ENCODE results near the gene MATCAP1.
A peak's percentile ranks its signal among the peaks of the same experiment; 100 is the strongest.

MATCAP1 gene

DNA sequence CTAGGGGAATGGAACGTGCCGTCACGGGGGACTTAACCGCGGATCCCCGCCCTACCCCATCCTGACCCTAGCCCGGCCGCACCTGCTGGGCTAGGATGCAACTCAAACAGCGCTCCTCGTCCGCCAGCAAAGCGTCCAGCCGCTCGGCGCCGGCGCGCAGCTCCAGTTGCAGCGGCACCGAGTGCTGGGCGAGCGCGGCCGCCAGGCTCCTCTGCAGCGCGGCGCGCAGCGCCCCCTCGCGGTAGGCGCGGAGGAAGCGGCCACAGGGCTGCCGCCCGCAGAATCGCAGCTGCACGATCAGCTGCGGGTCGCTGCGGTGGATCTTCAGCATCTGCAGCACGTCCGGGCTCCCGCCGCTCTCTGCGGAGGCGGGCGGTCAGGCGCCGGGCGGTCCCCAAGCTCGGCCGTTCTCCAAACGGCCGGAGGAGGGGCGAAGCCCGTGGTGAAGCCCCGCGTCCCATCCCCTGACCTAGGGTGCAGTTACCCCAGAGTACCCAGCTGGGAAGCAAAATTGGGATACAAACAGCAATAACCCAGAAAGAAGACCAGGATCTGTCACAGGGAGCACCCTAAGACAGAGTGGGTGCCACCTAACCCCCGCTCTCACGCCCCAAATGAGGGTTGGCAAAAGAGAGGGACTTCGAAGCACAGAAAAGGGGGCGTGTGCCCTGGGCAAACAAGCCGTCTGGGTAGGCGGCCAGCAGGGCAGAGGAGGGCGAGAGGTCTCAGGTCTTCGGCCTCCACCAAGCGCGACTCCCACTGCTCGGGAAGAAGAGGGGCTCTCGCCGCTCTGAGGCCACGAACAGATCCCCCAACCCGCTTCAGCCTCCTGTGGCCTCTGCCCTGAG lies 28.2 kb downstream of the MATCAP1 start:
- DNase-seq = peak; percentile 38

DNA sequence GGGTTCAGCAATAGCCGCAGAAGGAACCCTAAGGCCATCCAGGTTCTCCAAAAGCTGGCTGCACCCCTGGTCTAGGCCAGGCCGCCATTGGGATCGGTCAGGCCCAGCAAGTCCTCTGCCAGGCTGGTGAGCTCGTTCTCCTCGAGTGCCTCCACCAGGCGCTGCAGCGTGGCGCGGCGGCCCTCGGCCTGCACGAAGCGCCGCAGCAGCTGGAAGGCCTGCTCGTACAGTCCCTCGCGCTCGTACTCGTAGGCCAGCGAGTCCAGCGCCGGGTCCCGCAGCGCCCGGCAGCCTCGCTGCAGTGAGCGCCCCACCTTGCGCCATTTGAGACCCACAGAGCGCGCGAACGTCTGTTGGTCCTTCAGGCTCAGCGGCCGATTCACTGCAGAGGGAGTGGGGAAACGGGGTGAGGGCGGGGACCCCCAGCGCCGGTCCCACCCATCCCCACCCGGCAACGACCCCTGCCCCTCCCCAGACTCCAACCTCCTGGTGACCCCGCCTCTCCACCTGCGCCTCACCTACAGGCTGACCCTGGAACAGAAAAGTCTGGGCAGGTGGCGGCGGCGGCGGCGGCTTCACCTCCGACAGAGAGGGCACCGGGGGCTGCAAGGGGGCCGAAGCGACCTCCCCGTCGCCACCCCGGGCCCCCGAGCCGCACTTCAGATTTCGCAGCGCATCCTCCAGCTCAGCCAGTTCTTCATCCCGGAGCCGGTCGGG lies 29.0 kb downstream of the MATCAP1 start:
- no peak for DNase-seq

DNA sequence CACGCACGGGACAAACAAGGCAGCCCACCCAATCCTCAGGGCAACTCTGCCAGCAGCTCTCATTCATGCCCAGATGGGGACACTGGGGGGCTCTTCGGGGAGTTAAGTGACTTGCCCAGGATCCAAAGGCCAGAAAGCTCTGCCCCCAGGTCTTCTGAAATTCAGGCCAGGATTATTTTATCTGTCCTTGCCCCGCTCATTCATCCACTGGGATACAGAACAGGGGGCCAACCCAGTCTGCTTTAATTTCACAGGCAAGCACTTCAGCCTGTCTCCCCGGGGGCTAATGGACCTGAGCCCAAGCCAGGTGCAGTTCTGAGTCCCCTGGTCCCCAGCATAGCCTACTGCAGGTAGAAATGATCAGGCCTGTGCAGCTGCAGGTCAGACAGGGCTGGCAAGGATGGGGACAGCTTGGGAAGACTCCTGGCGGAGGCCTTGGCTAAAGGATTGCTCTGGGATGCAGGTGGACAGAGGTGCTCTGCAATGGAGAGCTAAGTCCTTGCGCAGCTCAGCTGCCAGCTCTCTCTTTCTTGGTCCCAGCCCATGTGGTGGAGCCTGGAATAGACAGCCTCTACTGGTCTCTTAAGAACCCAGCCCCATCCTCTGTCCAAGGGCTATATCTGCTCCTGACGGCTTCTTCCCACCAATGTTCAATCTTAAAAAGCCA lies 32.2 kb downstream of the MATCAP1 start:
- no peak for DNase-seq

DNA sequence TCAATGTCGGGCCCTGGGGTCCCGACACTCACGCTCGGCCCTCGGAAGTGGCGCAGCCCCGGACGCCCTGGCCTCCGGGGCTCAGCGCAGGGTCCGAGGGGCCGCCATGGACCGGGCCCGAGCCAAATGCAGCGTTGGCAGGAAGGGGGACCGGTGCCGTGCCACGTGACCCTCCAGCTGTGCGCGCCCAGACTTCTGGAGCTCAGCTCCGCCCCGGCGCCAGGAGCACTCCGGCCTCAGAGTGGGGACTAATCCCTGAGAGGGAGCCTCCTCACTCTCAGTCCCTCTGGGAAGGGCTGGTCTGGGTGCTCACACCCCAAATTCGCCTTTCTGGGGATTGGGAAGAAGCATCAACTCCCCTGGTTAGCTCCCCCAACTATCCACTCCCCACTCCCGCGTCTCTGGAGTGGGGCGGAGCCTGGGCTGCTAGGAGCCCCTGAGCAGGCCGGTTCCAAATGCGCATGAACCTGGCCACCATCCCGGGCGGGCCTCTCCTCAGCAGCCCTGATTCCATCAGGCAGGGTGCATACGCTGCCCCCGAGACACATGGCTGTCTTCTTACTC lies 32.8 kb downstream of the MATCAP1 start, which contains the start of gene B3GNT9:
TSS of gene B3GNT9 (minus strand) at position 166 of the 564 bp plus-strand sequence. CDS start 513 bp downstream, outside the sequence.
- peak; percentile 73 for DNase-seq

DNA sequence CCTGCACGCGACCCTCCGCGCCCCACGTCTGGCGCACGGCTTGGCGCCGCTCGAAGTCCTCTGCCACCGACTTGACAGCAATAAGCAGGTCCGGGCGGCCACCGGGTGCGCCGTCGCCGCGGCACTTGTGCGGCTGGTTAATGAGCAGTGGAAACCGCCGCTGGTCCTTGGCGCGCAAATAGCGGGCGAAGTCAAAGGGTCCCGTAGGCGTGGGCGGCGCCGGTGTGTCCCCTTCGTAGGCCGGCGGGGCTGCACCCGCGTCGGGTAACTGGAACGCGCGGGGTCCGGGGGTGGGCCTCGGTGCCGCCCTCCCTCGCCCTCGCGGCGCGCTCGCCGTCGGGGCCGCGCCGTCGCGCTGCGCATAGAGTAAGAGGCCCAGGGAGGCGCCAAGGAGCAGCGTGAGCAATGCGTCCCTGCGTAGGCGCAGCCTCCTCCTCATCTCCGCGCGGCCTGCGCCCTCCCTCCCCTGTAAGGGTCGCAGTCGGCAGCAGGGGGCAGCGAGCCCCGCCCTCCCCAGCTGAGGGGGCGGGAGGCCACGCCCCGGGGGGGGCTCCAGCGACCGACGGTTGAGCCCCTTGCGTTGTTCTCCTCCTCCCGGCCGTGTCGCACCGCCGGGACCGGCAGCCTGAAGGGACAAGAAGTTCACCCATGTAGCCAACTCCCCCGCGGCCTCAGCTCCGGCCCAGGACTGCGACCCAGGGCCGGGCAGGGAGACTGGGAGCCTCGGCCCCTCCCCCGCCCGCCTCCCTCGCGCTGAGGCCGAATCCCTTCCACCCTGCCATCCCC lies 33.5 kb downstream of the MATCAP1 start:
- DNase-seq = peak; percentile 46

DNA sequence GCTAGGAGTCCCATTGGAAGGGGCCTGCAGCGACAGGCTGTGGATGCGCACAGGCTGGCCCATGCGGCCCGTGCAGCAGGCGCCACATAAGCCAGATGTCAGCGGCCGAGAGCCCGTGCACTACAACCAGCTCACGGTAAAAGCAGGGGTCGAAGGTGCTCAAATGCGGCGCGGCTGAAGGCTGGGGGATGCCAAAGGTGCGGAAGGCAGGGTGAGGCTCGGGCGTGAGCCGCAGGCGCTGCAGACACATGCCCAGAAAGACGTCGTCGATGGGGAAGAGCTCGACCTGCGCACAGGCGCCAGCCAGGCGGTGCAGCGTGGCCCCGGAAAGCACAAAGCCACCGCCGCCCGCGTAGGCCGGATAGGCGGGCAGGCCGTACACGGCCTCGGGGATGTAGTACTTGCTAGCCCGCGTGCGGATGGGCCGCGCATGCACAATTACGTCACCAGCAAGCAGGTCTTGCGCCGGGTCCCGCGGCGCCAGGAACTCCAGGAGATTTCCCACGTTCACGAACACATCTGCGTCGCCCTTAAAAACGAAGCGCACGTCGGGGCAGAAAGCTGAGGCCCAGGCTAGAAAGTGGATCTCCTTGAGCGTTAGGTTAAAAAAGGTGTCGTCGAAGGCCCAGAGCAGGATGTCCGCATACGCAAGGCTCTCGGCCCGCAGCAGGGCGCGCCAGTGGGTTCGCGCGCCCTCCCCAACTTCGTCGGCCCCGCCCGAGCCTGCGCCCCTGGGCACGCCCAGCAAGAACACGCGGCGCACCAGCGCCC lies 34.3 kb downstream of the MATCAP1 start:
- no peak for DNase-seq

DNA sequence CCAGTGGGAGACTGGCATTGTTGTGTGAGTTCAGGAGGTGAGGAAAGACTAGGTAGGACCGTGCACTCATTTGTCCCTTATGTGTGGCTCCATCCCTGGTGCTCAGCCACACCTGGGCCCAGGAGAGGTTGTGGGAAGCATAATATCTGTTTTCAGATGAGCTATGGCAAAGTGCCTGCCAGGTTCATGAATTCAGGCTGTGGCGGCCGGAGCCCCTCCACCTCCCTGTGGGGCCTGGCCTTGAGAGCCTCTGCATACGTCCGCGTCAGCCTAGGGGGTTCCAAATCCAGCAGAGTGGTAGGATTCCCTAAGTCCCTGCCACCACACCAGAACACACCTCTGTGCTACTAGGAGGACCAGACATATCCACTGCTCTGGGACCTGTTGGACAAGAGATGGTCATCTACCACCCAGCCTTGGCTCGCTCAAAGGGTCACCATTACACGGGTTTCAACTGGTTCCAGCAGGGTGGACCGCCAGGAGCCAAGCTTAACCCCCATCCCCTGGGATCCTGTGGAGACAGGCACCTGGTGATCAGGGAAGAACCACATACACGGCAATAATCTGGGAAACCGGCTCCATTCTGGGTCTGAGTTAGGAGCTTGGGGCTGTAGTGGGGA lies 35.0 kb downstream of the MATCAP1 start:
- no peak for DNase-seq

DNA sequence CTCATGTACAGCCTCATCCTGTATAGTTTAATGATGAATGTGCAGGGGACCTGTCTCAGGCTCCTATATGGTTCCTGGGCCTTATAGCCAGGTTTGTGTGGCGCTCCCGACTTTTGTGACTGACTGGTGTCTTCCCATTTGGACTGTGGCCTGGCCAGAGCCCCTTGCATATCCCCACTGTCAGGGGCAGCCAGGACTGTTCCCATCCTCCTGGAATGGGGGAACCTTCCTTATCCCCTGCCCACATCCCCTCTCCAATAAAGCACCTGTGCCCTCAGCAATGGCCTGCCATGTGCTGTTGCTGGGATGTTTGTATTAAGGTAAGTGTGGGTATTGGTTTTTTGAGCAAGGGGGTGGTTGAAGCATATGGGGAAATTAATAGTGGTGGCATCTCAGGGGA lies 35.5 kb downstream of the MATCAP1 start:
- DNase-seq = no peak

DNA sequence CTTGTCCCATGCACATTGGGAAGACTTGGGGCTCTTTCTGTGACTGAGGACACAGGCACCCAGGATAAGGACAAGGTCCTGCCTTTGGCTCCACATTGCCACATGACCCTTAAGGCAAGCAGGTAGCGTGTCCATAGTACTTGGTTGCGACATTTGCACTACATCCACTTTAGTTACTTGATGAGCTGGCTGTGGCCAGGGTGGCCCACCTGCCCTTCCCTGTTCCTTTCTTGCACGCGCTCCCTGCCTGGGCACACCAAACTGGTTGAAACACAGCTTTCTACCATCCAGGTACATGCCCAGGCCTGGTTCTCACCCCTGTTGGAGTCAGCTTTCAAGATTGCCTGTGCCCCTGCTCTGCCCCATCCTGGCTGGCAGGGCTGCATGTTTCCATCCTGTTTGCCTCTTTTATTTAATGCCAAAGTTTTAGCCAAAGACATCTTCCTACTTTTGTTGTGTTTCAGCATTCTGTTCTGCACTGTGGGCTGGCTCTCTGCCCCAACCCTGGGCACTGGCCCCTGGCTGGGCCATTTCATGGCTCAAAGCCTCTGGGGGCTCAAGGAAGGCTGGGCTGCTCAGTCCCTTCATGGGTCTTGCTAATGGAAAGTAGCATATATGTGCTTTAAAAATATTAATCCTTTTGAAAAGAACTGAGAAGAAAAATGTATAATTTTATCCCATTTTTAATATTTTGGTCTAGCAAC lies 36.2 kb downstream of the MATCAP1 start:
- no peak for DNase-seq

DNA sequence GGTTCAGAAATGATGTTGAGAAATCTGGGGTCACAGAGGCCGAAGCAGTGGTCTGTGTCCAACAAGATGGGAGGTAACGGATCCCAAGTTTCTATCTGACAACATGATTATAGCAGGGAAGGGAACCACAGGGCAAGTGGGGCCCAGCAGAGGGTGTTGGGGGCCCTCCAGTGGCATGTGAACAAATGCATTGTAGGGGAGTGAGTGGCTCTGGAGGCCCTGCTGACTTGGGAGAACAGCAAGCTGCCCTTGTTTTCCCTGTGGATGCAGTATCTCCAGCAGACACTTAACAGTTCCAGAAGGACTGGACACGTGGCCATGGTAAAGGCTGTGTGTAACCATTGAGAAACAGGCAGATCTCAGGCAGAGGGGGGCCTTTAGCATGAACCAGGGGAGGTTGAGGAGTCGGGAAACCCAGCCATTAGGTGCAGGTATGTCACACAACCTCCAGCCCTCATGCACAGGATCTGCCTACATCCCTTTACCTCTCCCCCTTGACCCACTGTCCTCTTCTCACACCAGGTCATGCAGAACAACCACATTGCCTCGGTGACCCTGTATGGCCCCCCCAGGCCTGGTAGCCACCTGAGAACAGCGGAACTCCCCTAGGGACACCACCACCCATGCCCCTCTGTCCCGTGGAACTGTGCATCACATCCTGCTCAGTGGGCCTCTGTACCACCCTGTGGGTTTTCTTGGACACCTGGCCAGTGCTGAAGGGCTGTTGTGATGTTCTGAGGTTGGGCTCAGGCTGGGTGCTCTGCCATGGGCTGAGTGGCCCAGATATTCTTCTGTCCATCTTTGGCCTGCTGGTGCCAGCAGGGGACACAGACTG lies 37.0 kb downstream of the MATCAP1 start:
- DNase-seq = no peak

DNA sequence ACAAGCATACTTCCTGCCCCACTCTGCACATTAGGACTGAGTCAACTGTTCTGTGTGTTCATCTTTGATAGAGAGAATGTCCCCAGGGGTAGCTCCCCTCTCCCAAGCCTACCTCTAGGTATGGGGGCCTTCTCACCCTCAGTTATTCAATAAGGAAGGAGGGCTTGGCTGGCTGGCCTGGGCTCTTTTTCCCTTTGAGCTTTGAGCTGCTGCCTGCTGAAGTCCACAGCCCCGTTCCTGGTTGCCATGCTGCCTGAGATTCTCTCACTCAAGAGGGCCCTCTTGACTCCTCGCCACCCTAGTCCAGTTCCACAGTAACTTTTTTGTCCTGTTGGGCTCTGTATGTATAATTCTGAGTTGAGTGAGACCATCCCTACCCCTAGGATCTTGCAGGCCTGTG lies 38.0 kb downstream of the MATCAP1 start:
- DNase-seq = no peak

DNA sequence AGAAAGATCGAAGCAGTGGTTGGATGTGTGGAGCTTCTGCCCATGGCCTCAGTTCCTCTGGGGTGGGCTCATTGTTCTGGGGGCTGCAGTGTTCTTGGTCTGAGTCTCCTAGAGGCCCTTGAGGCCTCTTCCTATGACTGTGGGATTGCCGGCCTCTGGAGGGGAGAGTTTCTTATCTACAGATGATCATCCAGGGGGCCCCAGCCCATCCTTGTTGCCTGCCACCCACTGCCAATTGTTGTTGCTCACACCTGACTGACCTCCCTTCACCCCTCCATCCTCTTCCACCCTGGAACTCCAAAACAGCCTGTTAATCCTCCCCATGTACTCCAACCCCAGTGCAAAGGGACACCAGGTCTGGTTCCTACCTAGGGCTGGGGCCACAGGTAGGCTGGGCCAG lies 38.8 kb downstream of the MATCAP1 start:
- DNase-seq = no peak

DNA sequence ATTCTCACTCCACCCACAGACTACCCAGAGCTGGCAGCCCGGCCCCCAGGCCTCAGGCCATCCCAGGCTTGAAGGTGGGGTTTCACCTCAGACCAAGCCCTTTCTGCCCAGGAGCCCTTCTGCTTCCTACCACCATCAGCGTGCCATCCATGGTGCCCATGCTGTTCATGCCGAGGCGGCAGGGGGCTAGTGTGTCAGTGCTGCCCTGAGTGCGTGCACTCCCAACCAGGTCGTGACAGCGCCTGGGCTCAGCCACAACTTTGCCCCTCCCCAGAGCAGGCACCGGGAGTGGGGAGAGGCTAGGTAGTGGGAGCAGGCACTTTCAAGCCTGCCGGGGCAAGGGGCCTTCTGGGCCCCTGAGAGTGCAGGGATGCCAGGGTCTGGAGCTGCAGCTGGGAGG lies 41.4 kb downstream of the MATCAP1 start:
- DNase-seq = no peak

DNA sequence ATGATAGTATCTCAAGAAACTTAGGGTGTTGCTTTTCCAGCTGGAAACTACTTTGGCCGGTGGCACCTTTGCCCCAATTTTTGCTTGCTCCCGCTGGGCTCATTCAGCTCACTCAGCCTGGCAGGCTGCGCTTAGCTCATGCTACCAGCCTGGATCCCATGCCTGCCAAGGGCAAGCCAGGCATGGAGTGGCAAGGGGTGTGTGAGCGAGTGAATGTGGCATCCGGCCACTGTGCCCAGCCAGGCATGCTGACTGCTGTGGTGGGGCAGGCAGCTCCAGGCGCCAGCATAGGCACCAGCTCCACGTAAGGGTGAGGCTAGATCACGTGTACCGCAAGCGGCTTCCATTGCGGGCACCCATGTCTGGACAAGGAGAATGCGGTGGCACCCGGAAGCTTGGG lies 42.4 kb downstream of the MATCAP1 start:
- no peak for DNase-seq

DNA sequence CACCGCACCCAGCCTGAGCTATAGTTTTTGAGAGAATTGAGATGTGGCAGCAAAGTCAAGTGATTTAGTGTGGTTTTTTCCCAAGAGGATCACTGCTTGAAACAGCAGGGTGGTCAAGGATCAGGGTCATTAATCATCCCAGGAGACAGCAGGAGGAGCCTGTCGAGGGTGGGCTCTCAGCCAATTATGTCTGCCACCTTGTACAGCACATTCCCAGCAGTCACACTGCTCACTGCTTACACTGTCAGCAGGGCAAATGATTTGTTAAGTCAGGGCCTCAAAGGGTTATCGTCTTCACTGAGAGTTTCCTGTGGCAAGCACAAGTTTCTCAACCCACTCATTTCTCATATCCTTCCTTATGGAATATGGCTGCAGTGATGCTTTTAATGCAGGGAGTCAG lies 46.2 kb downstream of the MATCAP1 start:
- no peak for DNase-seq

DNA sequence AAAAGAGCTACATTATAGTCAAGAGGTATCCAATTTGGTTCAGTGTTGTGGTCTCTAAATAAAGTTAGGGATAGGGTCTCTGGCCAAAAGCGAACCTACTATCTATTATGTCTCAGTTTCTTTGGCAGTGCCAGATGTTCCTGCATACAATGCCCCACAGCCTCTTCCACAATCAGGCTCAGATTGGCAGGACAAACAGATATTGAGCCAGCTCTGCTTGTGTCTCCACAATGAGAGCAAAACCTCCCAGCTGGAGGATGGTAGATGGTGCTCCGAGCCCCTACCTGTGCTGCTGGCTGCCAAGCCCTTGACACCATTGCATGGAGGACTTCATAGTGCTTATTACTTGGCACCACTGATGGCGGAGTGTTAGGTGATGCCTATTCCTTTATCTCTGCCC lies 54.3 kb downstream of the MATCAP1 start:
- no peak for DNase-seq

DNA sequence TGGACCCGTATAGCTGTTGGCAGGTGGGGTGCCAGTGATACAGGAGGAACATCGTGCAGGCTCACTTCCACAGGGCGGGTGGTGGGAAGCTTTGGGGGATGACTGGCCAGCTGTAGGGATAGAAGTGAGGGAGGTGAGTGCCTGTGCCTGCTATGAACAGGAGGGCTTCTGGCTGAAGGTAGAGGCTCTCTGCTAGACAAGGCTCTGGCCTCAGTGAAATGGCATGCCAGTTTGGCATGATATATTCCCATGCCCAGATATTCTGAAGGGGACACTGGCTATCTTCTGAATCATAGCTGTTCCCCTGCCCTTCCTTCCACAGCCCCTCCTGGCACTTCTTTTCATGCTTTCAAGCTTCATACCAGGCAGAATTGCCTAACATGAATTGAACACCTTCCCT lies 54.9 kb downstream of the MATCAP1 start:
- DNase-seq = no peak

DNA sequence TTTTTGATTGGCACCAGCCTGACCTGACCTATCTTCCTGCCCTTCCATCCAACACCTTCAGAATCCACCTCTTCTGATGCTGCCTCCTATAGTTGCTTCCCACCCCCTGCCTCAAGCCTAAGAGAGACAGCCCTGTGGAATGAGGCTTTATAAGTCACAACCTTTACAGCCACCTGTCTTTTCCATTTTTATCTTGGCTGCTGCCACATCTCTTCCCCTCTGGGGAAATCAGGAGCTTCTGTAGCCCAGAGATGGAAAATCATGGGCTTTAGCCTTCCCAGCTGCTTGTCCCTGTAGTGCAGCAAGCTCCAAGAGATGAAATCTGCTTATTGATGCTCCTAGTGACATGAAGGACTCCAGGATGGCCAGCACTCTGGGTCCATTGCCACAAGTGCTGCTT lies 55.3 kb downstream of the MATCAP1 start:
- DNase-seq = no peak

Data from NCI-H2227 treated with DMSO at 0.1 percent for 48 hours (cell line).